GM12892 (cell line): ENCODE measurements around the gene PGLYRP3.
"Not testable (repeated sequence)": the region's sequence is repeated elsewhere in the genome, so short reads cannot be mapped to it uniquely, and the experiment has no call there.

Experiments
- DNase-seq: peaks from one replicate; pipeline ENCODE4 v3.0.0; 2011; ENCODE audit not compliant: insufficient read length
- FAIRE-seq: peaks from 2 replicates; lab custom pipeline; 2011; peaks lifted over from hg19 to GRCh38; lab: Jason Lieb, UNC
- POLR2A ChIP-seq: IDR thresholded peaks from 2 replicates; pipeline ENCODE4 v1.6.1; 2011; ENCODE audit warnings: low read depth, low read length, control low read depth
- POLR2AphosphoS5 ChIP-seq: IDR thresholded peaks from 2 replicates; pipeline ENCODE4 v1.6.1; 2011; ENCODE audit warnings: low read depth, low read length, control low read depth
- TAF1 ChIP-seq: IDR thresholded peaks from 2 replicates; pipeline ENCODE4 v1.6.1; 2011; ENCODE audit warnings: low read depth, mild to moderate bottlenecking, control low read depth, low read length, borderline replicate concordance

Gene PGLYRP3

GRCh38 chr1:153336650-153337049, 23.9 kb upstream of the PGLYRP3 start:
- DNase-seq (no peak), FAIRE-seq (peak; percentile 56)
- TF ChIP-seq TAF1: no peak
- TF ChIP-seq POLR2A: no peak
- TF ChIP-seq POLR2AphosphoS5: no peak

- no peak for FAIRE-seq
- TF ChIP-seq POLR2AphosphoS5 (no peak), TAF1 (no peak), POLR2A (no peak)
Observed at GRCh38 chr1:153333902-153334301, 21.1 kb upstream of the PGLYRP3 start.

GRCh38 chr1:153324912-153325311, 12.2 kb upstream of the PGLYRP3 start:
- no peak for TF ChIP-seq TAF1
- TF ChIP-seq POLR2AphosphoS5: no peak
- TF ChIP-seq POLR2A: no peak
- DNase-seq (no peak), FAIRE-seq (no peak)

More at GRCh38 chr1:153333902-153334301, 21.1 kb upstream of the PGLYRP3 start:
- no peak for DNase-seq

- DNase-seq (no peak), FAIRE-seq (no peak)
Observed at GRCh38 chr1:153322568-153322967, 9.8 kb upstream of the PGLYRP3 start.

GRCh38 chr1:153318145-153318544, 5.4 kb upstream of the PGLYRP3 start:
- not testable (repeated sequence) for DNase-seq, FAIRE-seq

More at GRCh38 chr1:153322568-153322967, 9.8 kb upstream of the PGLYRP3 start:
- TF ChIP-seq POLR2AphosphoS5 (no peak), POLR2A (no peak), TAF1 (no peak)

- not testable (repeated sequence) for DNase-seq, FAIRE-seq
Observed at GRCh38 chr1:153316013-153316412, 3.3 kb upstream of the PGLYRP3 start.

GRCh38 chr1:153314388-153314787, 1.6 kb upstream of the PGLYRP3 start:
- DNase-seq, FAIRE-seq: not testable (repeated sequence)

- TF ChIP-seq POLR2A (no peak), TAF1 (no peak), POLR2AphosphoS5 (no peak)
- DNase-seq (no peak), FAIRE-seq (no peak)
Observed at GRCh38 chr1:153313288-153313687, 536 bp upstream of the PGLYRP3 start.

- DNase-seq (no peak), FAIRE-seq (no peak)
- TF ChIP-seq POLR2A (no peak), POLR2AphosphoS5 (no peak), TAF1 (no peak)
Observed at GRCh38 chr1:153310526-153310925, 2.2 kb downstream of the PGLYRP3 start.

- no peak for TF ChIP-seq POLR2AphosphoS5
- TF ChIP-seq POLR2A: no peak
- TF ChIP-seq TAF1: no peak
- FAIRE-seq (no peak), DNase-seq (no peak)
Observed at GRCh38 chr1:153309441-153309840, 3.3 kb downstream of the PGLYRP3 start.

- FAIRE-seq (no peak), DNase-seq (no peak)
- TF ChIP-seq TAF1 (no peak), POLR2AphosphoS5 (no peak), POLR2A (no peak)
Observed at GRCh38 chr1:153308540-153308939, 4.2 kb downstream of the PGLYRP3 start.

GRCh38 chr1:153307221-153307600, 5.5 kb downstream of the PGLYRP3 start:
- FAIRE-seq (no peak), DNase-seq (no peak)
- TF ChIP-seq POLR2A (no peak), POLR2AphosphoS5 (no peak), TAF1 (no peak)
